COLO668 (cell line): ENCODE measurements around the gene DAPK2.

ENCODE experiments used
- DNase-seq: peaks from one replicate; lab custom pipeline; 2025; ENCODE audit not compliant: unreplicated experiment; lab: John Stamatoyannopoulos, UW

Gene DAPK2

DNA sequence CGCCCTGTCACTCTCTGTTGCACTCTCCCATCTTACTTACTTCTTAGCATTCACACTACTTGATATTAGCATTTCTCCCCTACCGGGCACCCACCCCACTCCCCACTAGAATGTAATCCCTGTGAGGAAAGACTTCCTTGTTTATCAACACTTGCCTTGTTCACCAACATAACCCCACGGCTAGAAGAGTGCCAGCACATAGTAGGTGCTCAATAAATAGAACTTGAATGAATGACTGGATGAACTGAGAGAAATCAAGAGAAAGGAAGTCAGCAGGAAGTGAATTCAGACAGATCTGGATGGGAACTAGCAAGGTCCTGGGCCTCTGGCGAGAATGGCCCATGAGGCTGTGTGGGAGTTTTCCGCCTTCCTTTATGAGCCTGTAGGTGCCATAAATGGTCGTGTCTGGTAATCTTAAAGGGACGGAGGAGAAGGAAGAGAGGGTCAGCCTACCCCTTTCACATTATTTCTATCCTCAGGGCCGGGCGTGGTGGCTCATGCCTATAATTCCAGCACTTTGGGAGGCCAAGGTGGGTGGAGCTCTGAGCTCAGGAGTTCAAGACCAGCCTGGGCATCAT lies 170.1 kb downstream of the DAPK2 start:
- DNase-seq: no peak

- DNase-seq: no peak
These were observed 171.7 kb downstream of the DAPK2 start for GRCh38 chr15:63874616-63875015.

- DNase-seq: no peak
These were observed 173.3 kb downstream of the DAPK2 start for GRCh38 chr15:63872759-63873510.

DNA sequence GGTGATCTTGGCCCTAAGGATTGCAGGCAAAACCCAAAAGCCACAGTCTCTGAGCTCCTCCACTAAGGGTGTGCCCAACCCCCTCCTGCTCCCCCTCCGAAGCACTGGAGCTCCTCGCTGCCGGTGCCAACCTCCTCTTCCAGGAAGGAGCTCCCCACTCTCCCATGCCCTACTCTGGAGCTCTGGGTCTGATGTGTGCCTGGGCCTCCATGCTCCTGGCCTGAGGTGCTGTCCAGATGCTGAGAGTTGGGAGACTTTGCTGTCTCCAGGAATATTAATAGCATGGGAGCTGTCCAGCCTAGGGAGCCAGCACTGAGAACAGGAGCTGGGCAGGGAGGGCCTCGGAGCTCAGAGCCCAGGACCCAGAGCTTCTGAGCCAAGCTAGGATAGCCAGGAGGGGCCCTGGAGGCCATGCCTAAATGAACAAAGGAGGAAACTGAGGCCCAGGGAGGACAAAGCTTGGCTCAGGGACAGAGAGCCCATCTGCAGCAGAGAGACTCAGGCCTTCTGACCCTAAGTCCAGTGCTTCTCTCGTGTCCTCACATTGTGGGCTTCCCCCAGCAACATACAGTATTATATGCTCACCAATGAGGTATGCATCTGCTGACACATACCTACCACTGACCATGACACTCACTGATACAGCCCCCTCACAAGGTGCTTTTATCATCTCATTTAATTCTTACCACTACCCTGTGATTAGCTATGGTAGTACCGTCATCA lies 175.6 kb downstream of the DAPK2 start:
- no peak for DNase-seq

- DNase-seq: no peak
These were observed 176.3 kb downstream of the DAPK2 start for GRCh38 chr15:63870043-63870394.

DNA sequence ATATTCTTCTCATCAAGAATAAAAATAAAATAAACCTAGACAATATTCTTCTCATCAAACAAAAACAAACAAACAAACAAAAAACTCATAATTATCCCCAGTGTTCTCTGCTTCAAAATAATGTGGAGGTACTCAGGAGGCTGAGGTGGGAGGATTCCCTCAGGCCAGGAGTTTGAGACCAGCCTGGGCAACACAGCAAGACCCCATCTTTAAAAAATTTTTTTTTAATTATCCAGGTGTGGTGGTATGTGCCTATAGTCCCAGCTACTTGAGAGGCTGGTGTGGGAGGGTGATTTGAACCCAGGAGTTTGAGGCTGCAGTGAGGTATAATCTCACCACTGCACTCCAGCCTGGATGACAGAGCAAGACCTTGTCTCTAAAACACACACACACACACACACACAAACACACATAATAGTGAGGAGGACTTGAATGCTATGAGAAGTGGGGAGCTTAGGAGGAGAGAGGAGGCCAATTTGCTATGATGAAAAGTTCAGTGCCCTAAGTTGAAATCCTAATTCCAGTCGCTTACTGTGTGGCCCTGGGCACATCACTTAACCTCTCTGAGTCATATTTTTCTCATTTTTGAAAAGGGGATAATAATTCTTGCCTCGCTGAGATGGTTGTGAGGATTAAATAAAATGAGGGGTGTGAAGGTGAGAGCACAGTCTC lies 176.8 kb downstream of the DAPK2 start:
- DNase-seq: no peak

- no peak for DNase-seq
These were observed 182.1 kb downstream of the DAPK2 start for GRCh38 chr15:63864186-63864585.

GRCh38 chr15:63861946-63862517 lies 184.3 kb downstream of the DAPK2 start:
- no peak for DNase-seq

- DNase-seq: no peak
These were observed 185.7 kb downstream of the DAPK2 start for GRCh38 chr15:63860555-63860954.

GRCh38 chr15:63860155-63860554 lies 186.1 kb downstream of the DAPK2 start:
- DNase-seq: no peak

DNA sequence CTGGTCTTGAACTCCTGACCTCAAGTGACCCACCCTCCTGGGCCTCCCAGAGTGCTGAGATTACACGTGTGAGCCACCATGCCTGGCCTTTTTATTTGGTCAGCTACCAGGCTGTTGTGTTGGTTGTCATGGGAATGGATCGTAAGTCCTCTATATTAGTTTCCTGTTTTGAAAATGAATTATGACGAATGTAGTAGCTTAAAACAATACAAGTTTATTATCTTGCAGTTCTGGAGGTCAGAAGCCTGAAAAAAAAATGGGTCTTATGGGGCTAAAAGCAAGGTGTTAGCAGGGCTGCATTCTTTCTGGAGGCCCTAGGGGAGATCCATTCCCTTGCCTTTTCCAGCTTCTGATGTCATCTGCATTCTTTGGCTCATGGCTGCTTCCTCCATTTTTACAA lies 187.4 kb downstream of the DAPK2 start:
- no peak for DNase-seq

DNA sequence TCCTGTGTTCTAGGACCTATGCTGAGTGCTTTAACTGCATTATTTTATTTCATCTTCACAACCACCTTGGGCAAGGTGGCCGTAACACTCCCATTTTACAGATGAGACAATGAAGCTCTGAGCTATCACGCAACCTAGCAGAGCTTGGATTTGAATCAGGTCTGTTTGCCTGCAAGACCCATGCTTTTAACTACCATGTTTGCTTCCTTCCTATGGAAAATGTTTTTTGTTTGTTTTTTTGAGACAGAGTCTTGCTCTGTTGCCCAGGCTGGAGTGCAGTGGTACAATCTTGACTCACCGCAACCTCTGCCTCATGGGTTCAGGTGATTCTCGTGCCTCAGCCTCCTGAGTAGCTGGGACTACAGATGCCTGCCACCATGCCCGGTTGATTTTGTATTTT lies 187.8 kb downstream of the DAPK2 start:
- DNase-seq: no peak

- no peak for DNase-seq
These were observed 188.8 kb downstream of the DAPK2 start for GRCh38 chr15:63857461-63857856.
